ENCODE results near the gene ELF4.

DNA sequence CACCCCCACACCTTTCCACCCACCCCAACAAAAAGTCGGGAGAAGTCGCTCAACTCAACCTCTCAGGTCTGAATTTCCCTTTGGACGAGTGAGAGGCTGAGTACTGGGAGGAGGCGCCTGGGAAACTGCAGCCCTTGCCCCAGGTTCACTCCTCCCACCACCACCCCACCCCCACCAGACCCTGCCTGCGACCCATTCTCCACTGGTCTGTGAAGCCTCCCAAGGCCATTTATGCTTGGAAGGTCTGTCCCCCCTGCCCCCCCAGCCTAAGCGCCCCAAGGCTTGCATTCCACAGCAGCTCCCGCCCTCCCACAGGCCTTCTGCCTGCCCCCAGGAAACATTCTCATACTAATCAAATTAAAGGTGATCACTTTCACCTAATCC is 27.2 kb downstream of the ELF4 start:
- TF ChIP-seq, protein P1, sequence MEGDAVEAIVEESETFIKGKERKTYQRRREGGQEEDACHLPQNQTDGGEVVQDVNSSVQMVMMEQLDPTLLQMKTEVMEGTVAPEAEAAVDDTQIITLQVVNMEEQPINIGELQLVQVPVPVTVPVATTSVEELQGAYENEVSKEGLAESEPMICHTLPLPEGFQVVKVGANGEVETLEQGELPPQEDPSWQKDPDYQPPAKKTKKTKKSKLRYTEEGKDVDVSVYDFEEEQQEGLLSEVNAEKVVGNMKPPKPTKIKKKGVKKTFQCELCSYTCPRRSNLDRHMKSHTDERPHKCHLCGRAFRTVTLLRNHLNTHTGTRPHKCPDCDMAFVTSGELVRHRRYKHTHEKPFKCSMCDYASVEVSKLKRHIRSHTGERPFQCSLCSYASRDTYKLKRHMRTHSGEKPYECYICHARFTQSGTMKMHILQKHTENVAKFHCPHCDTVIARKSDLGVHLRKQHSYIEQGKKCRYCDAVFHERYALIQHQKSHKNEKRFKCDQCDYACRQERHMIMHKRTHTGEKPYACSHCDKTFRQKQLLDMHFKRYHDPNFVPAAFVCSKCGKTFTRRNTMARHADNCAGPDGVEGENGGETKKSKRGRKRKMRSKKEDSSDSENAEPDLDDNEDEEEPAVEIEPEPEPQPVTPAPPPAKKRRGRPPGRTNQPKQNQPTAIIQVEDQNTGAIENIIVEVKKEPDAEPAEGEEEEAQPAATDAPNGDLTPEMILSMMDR (IDR thresholded peaks at IDR 0.05): no peak
- TF ChIP-seq ETV6 (CRISPR knock-in tag; IDR thresholded peaks at IDR 0.05) (no peak), FOXJ3 (CRISPR knock-in tag; IDR thresholded peaks at IDR 0.05; ENCODE audit: borderline replicate concordance) (no peak), MYBL2 (CRISPR knock-in tag; IDR thresholded peaks at IDR 0.05) (no peak), NFYB (CRISPR knock-in tag; conservative IDR thresholded peaks at IDR 0.05; ENCODE audit: low read depth) (no peak), NR2C2 (CRISPR knock-in tag; IDR thresholded peaks at IDR 0.05) (no peak)
- TF ChIP-seq, protein P2, sequence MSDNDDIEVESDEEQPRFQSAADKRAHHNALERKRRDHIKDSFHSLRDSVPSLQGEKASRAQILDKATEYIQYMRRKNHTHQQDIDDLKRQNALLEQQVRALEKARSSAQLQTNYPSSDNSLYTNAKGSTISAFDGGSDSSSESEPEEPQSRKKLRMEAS (CRISPR knock-in tag; IDR thresholded peaks at IDR 0.05): no peak

All from WTC11 (cell line).